Ishikawa (cell line): ENCODE results near the gene ANKRD35.

ENCODE experiments used
- CEBPB ChIP-seq: IDR thresholded peaks from 2 replicates; pipeline ENCODE4 v1.6.1; 2012
- CREB1 ChIP-seq: IDR thresholded peaks from 2 replicates; pipeline ENCODE4 v1.6.1; 2012; ENCODE audit warnings: low read depth
- EGR1 ChIP-seq: IDR thresholded peaks from 2 replicates; pipeline ENCODE4 v1.6.1; 2012
- EP300 ChIP-seq: IDR thresholded peaks from 2 replicates; pipeline ENCODE4 v1.6.1; 2012; ENCODE audit warnings: borderline replicate concordance
- FOXM1 ChIP-seq: IDR thresholded peaks from 2 replicates; pipeline ENCODE4 v1.6.1; 2012; ENCODE audit warnings: low read depth, borderline replicate concordance
- MAX ChIP-seq: IDR thresholded peaks from 2 replicates; pipeline ENCODE4 v1.6.1; 2012
- NFIC ChIP-seq: IDR thresholded peaks from 2 replicates; pipeline ENCODE4 v1.6.1; 2012
- RAD21 ChIP-seq: IDR thresholded peaks from 2 replicates; pipeline ENCODE4 v1.6.1; 2012; ENCODE audit warnings: low read depth
- REST ChIP-seq: IDR thresholded peaks from 2 replicates; pipeline ENCODE4 v1.6.1; 2012; ENCODE audit warnings: low read depth, mild to moderate bottlenecking
- TAF1 ChIP-seq: IDR thresholded peaks from 2 replicates; pipeline ENCODE4 v1.6.1; 2012; ENCODE audit warnings: low read depth, mild to moderate bottlenecking
- TCF12 ChIP-seq: IDR thresholded peaks from 2 replicates; pipeline ENCODE4 v1.6.1; 2012; ENCODE audit warnings: low read depth
- TEAD4 ChIP-seq: IDR thresholded peaks from 2 replicates; pipeline ENCODE4 v1.6.1; 2012
- USF1 ChIP-seq: IDR thresholded peaks from 2 replicates; pipeline ENCODE4 v1.6.1; 2012
- YY1 ChIP-seq: IDR thresholded peaks from 2 replicates; pipeline ENCODE4 v1.6.1; 2012; ENCODE audit warnings: low read depth
- ZBTB7A ChIP-seq: IDR thresholded peaks from 2 replicates; pipeline ENCODE4 v1.6.1; 2012; ENCODE audit warnings: low read depth

ANKRD35 gene

GRCh38 chr1:145859491-145860023 is 26.1 kb downstream of the ANKRD35 start:
- no peak for TF ChIP-seq RAD21
- TF ChIP-seq CEBPB, result no peak
- 0 out of 2 replicates have a peak, but pooled peaks have one; percentile 13 for TF ChIP-seq MAX
- no peak for TF ChIP-seq USF1
- TF ChIP-seq EGR1, result peak; percentile 11; the same call in 1 of the 2 replicates
- no peak for TF ChIP-seq TEAD4
- TF ChIP-seq YY1, result no peak
- TF ChIP-seq FOXM1, result no peak
- no peak for TF ChIP-seq ZBTB7A
- no peak; the same call in 1 of the 2 replicates for TF ChIP-seq TCF12
- TF ChIP-seq REST, result no peak
- TF ChIP-seq CREB1, result no peak
- no peak for TF ChIP-seq EP300
- no peak; the same call in 1 of the 2 replicates for TF ChIP-seq TAF1
- TF ChIP-seq NFIC, result no peak

DNA sequence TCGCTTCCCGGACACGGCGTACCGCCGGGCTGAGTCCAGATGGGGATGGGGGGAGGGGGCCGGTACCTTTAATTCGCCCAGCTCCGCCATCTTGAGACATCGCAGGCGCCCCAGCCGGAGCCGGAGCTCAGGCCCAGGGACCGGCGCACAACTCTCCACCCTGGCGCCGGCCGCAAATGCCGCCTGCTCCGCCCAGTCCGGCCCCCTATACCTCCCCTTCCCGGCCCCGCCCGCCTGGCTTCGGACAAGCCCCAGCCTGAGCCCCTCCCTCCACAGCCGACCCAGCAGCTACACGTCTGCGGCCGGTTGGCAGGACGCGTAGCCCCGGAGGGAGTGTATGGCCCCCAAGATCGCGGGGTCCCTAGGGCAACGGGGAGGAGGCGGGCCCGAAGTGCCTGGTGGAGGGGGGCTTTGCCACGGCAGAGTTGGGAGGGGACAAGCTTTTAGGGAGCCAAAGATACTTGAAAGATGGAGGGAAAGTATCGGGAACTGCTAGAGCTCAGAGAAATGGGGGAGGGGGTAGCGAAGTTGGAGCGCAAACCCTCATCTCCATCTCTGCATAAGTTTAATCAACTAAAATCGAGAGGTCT is 26.7 kb downstream of the ANKRD35 start, which contains the start of gene PIAS3:
TSS of gene PIAS3 (minus strand) at position 181 of the 590 bp plus-strand sequence. CDS start at position 90, 91 bp downstream.
- TF ChIP-seq TCF12 (no peak), CREB1 (no peak), REST (no peak), EGR1 (0 out of 2 replicates have a peak, but pooled peaks have one; percentile 21), NFIC (0 out of 2 replicates have a peak, but pooled peaks have one; percentile 10), CEBPB (no peak), TAF1 (peak; percentile 91), USF1 (no peak), ZBTB7A (no peak), EP300 (0 out of 2 replicates have a peak, but pooled peaks have one; percentile 18), RAD21 (no peak), TEAD4 (peak; percentile 19; the same call in 1 of the 2 replicates), MAX (no peak), YY1 (peak; percentile 91), FOXM1 (no peak)

DNA sequence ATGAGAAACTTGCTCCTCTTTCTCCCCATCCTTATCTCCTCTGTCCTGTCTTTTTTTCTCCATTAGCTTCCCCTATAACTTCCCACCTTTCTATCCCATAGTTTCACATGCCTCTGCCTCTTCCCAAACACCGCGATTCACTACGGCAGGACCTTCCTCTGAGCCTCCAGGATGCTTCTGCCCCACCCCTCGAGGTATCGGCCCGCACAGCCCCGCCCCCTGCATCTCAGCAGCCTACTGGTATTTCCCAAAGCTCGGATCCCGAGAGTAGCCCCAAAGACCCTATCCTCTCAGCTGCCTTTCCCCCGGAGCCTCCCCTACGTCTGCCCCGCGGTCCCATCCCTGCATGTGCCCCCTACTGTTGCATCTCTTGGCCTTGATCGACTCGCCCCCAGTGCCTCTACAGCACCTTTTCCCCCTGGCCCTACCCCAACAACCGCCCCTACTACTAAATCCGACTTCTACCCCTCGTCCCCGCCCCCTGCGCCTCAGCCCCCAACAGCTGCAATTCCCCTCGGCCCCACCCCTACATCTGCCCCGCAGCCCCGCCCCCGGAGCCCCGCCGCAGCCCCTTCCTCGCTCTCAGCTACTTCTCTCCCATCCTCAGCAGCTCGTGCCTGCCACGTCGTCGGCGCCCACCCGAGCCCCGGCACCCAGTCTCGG is 27.3 kb downstream of the ANKRD35 start:
- no peak for TF ChIP-seq REST
- peak; percentile 72; the same call in 1 of the 2 replicates for TF ChIP-seq ZBTB7A

DNA sequence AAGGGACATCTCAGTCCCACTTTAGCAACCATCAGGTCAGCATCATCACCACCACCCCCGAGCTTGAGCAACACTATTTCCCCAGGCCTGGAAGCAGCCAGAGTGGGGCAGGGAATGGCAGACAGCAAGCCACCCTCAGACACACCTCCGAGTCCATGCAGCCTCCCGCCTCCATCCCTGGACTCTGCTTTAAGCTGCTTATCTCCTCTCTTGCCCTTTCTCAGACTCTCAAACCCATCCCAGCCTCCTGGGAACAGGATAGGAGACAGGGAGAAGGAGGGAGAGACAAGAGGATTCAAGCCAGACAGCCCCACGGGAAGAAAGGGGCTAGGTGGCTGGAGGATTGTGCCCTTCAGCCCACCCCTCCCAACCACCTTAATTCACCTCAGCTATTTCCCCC is 28.5 kb downstream of the ANKRD35 start:
- TF ChIP-seq CEBPB (no peak), TAF1 (no peak)
